Neural cell (in vitro differentiated cells): Measurements from ENCODE around the gene C10orf95. TPM values are rescaled to one million over a fixed set of nuclear protein-coding genes. Genes with fewer than 3 reads are reported as not detected.

ENCODE experiments used
- H2AFZ ChIP-seq: fragments of 200-600, 300-800 bp; sonication (generic), shearing (Covaris generic); 2 replicates; pipeline ENCODE4 v1.6.0; 2014; ENCODE audit warnings: low read depth, mild to moderate bottlenecking, antibody characterized with exemption, low read length, moderate library complexity
- H3F3A ChIP-seq: fragments of 200-600 bp; shearing (Covaris generic); 2 replicates; pipeline ENCODE4 v1.6.1; 2016; ENCODE audit warnings: mild to moderate bottlenecking, moderate library complexity, mixed read lengths, antibody characterized with exemption, low read length; ENCODE audit not compliant: insufficient read depth, poor library complexity, severe bottlenecking
- H3K27ac ChIP-seq: fragments of 200-600, 300-800 bp; sonication (generic), shearing (Covaris generic); 2 replicates; pipeline ENCODE4 v1.5.1; 2014; ENCODE audit warnings: mild to moderate bottlenecking, low read length, moderate library complexity
- H3K27me3 ChIP-seq: fragments of 300-800, 200-600 bp; sonication (generic), shearing (Covaris generic); 2 replicates; pipeline ENCODE4 v1.6.0; 2014; ENCODE audit warnings: mild to moderate bottlenecking, low read depth, low read length, moderate library complexity; ENCODE audit not compliant: insufficient read depth
- H3K36me3 ChIP-seq: fragments of 300-800, 200-600 bp; sonication (generic), shearing (Covaris generic); 2 replicates; pipeline ENCODE4 v1.5.1; 2014; ENCODE audit warnings: mild to moderate bottlenecking, antibody characterized with exemption, low read length, moderate library complexity; ENCODE audit not compliant: insufficient read depth
- H3K4me2 ChIP-seq: fragments of 300-800, 200-600 bp; sonication (generic), shearing (Covaris generic); 2 replicates; pipeline ENCODE4 v1.6.0; 2014; ENCODE audit warnings: mild to moderate bottlenecking, low read length
- H3K4me3 ChIP-seq: fragments of 300-800, 200-600 bp; sonication (generic), shearing (Covaris generic); 2 replicates; pipeline ENCODE4 v1.5.1; 2014; ENCODE audit warnings: mild to moderate bottlenecking, low read length, moderate library complexity
- H3K79me2 ChIP-seq: fragments of 200-600 bp; shearing (Covaris generic); replicated peaks from 2 replicates; pipeline ENCODE4 v1.6.0; 2014; ENCODE audit warnings: mild to moderate bottlenecking, low read length, moderate library complexity; ENCODE audit not compliant: insufficient read depth
- H3K9ac ChIP-seq: fragments of 300-800, 200-600 bp; sonication (generic), shearing (Covaris generic); 2 replicates; pipeline ENCODE4 v1.6.1; 2016; ENCODE audit warnings: mild to moderate bottlenecking, low read length, mixed read lengths
- H3K9me2 ChIP-seq: fragments of 200-600 bp; shearing (Covaris generic); 2 replicates; pipeline ENCODE4 v1.6.1; 2016; ENCODE audit warnings: mild to moderate bottlenecking, low read length, mixed read lengths; ENCODE audit not compliant: insufficient read depth
- H3K9me3 ChIP-seq: fragments of 200-600, 300-800 bp; sonication (generic), shearing (Covaris generic); 2 replicates; pipeline ENCODE4 v1.6.1; 2016; ENCODE audit warnings: mild to moderate bottlenecking, mixed run types, low read length, moderate library complexity, mixed read lengths
- H4K20me1 ChIP-seq: fragments of 200-600 bp; shearing (Covaris generic); 2 replicates; pipeline ENCODE4 v1.6.1; 2016; ENCODE audit warnings: mild to moderate bottlenecking, mixed run types; ENCODE audit not compliant: insufficient read depth
- EP300 ChIP-seq: fragments of 450-650 bp; conservative IDR thresholded peaks from 2 replicates; pipeline ENCODE4 v1.6.1; 2014; ENCODE audit warnings: antibody characterized with exemption, mild to moderate bottlenecking, moderate library complexity; ENCODE audit not compliant: poor library complexity, severe bottlenecking
- EZH2 ChIP-seq: fragments of 200-600, 300-800 bp; shearing (Covaris generic), sonication (generic); IDR thresholded peaks from 2 replicates; pipeline ENCODE4 v1.6.1; 2014; ENCODE audit warnings: antibody characterized with exemption, low read length, borderline replicate concordance, mild to moderate bottlenecking; ENCODE audit not compliant: insufficient read depth, poor library complexity, severe bottlenecking
- MXI1 ChIP-seq: fragments of 450-650 bp; conservative IDR thresholded peaks from 2 replicates; pipeline ENCODE4 v1.6.1; 2014; ENCODE audit warnings: antibody characterized with exemption, mild to moderate bottlenecking; ENCODE audit not compliant: poor library complexity, severe bottlenecking
- POLR2AphosphoS5 ChIP-seq: IDR thresholded peaks from 2 replicates; pipeline ENCODE4 v1.6.1; 2012
- RAD21 ChIP-seq: fragments of 450-650 bp; conservative IDR thresholded peaks from 2 replicates; pipeline ENCODE4 v1.6.1; 2014; ENCODE audit warnings: antibody characterized with exemption, mild to moderate bottlenecking, moderate library complexity
- SMC3 ChIP-seq: fragments of 450-650 bp; conservative IDR thresholded peaks from 2 replicates; pipeline ENCODE4 v1.6.1; 2014; ENCODE audit warnings: antibody characterized with exemption, mild to moderate bottlenecking, moderate library complexity; ENCODE audit not compliant: poor library complexity
- TAF1 ChIP-seq: IDR thresholded peaks from 2 replicates; pipeline ENCODE4 v1.6.1; 2012; ENCODE audit warnings: low read depth
- polyA plus RNA-seq: library from polyadenylated mRNA; depleted of rRNA; stranded (reverse); fragments of >200 nt; gene quantifications from 2 replicates; pipeline ENCODE4 v1.2.3, GENCODE V29; 2014
- TF ChIP-seq, protein P1 (sequence below): fragments of 450-650 bp; IDR thresholded peaks from 2 replicates; pipeline ENCODE4 v1.5.1; 2014; ENCODE audit warnings: antibody characterized with exemption, mild to moderate bottlenecking, moderate library complexity; ENCODE audit not compliant: poor library complexity, severe bottlenecking
- TF ChIP-seq, protein P2 (sequence below): IDR thresholded peaks from 2 replicates; pipeline ENCODE4 v1.6.1; 2012; ENCODE audit warnings: borderline replicate concordance

The C10orf95 gene
- polyA plus RNA-seq, 1 donor from 2014 or later = not detected

DNA sequence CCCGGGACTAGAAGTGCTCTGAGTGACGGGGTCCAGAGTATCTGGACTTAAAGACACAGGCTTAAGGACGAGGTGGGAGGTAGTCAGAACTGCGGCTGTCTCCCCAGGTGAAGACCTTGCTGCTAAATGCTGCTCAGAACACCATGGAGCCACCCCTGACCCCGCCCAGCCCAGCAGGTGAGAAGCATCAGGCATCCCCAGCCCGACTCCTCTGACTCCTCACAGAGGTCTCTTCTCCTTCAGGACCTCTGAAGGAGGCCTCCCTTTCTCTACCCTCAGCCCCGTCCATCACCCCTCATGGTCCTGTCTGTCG is 50.0 kb downstream of the C10orf95 start:
- H3K4me2 ChIP-seq = no peak overlapping the region
- H3K27ac ChIP-seq = no peak overlapping the region
- no peak overlapping the region for H2AFZ ChIP-seq
- no peak overlapping the region for H3K9ac ChIP-seq
- H3K4me3 ChIP-seq = no peak overlapping the region
- TF ChIP-seq EP300 (no peak), SMC3 (no peak), EZH2 (no peak), RAD21 (no peak), TAF1 (no peak), POLR2AphosphoS5 (no peak), MXI1 (no peak)
- TF ChIP-seq, protein P1, sequence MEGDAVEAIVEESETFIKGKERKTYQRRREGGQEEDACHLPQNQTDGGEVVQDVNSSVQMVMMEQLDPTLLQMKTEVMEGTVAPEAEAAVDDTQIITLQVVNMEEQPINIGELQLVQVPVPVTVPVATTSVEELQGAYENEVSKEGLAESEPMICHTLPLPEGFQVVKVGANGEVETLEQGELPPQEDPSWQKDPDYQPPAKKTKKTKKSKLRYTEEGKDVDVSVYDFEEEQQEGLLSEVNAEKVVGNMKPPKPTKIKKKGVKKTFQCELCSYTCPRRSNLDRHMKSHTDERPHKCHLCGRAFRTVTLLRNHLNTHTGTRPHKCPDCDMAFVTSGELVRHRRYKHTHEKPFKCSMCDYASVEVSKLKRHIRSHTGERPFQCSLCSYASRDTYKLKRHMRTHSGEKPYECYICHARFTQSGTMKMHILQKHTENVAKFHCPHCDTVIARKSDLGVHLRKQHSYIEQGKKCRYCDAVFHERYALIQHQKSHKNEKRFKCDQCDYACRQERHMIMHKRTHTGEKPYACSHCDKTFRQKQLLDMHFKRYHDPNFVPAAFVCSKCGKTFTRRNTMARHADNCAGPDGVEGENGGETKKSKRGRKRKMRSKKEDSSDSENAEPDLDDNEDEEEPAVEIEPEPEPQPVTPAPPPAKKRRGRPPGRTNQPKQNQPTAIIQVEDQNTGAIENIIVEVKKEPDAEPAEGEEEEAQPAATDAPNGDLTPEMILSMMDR = no peak
- TF ChIP-seq, protein P2, sequence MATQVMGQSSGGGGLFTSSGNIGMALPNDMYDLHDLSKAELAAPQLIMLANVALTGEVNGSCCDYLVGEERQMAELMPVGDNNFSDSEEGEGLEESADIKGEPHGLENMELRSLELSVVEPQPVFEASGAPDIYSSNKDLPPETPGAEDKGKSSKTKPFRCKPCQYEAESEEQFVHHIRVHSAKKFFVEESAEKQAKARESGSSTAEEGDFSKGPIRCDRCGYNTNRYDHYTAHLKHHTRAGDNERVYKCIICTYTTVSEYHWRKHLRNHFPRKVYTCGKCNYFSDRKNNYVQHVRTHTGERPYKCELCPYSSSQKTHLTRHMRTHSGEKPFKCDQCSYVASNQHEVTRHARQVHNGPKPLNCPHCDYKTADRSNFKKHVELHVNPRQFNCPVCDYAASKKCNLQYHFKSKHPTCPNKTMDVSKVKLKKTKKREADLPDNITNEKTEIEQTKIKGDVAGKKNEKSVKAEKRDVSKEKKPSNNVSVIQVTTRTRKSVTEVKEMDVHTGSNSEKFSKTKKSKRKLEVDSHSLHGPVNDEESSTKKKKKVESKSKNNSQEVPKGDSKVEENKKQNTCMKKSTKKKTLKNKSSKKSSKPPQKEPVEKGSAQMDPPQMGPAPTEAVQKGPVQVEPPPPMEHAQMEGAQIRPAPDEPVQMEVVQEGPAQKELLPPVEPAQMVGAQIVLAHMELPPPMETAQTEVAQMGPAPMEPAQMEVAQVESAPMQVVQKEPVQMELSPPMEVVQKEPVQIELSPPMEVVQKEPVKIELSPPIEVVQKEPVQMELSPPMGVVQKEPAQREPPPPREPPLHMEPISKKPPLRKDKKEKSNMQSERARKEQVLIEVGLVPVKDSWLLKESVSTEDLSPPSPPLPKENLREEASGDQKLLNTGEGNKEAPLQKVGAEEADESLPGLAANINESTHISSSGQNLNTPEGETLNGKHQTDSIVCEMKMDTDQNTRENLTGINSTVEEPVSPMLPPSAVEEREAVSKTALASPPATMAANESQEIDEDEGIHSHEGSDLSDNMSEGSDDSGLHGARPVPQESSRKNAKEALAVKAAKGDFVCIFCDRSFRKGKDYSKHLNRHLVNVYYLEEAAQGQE = no peak
- H3K27me3 ChIP-seq = no peaks in the 10 kb centered on the region
- no peaks in the 10 kb centered on the region for H3K9me3 ChIP-seq
- H3F3A ChIP-seq = no peaks in the 10 kb centered on the region
- no peaks in the 10 kb centered on the region for H3K79me2 ChIP-seq
- no peaks in the 10 kb centered on the region for H4K20me1 ChIP-seq
- H3K36me3 ChIP-seq = no peaks in the 10 kb centered on the region
- H3K9me2 ChIP-seq = no peaks in the 10 kb centered on the region

DNA sequence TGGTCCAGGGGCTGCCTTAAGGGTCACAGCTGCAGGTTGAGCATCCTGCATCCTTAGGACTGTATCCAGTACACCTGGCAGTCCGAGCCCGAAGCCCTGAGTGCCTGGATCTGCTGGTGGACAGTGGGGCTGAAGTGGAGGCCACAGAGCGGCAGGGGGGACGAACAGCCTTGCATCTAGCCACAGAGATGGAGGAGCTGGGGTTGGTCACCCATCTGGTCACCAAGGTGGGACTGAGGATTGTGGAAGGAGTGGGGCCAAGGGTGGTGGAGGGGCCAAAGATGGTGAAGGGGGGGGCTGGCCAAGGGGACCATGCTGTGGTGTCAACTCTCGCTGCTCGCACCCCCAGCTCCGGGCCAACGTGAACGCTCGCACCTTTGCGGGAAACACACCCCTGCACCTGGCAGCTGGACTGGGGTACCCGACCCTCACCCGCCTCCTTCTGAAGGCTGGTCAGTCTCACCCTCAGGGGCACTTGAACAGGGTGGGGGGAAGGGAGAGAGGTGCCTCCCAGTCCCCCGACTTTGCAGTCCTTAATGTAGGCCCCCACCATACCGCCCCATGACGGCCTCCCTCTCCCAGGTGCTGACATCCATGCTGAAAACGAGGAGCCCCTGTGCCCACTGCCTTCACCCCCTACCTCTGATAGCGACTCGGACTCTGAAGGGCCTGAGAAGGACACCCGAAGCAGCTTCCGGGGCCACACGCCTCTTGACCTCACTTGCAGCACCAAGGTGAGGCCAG is 50.6 kb downstream of the C10orf95 start:
- peaks cover 3% of the 10 kb centered on the region for H3K27me3 ChIP-seq
- H3F3A ChIP-seq = no peaks in the 10 kb centered on the region
- H2AFZ ChIP-seq = no peak overlapping the region
- H3K4me2 ChIP-seq = no peak overlapping the region
- H3K36me3 ChIP-seq = no peaks in the 10 kb centered on the region
- no peaks in the 10 kb centered on the region for H3K9me2 ChIP-seq
- no peak overlapping the region for H3K27ac ChIP-seq
- H4K20me1 ChIP-seq = no peaks in the 10 kb centered on the region
- no peaks in the 10 kb centered on the region for H3K9me3 ChIP-seq
- H3K79me2 ChIP-seq = no peaks in the 10 kb centered on the region
- H3K4me3 ChIP-seq = no peak overlapping the region
- H3K9ac ChIP-seq = no peak overlapping the region
- TF ChIP-seq SMC3 (no peak), POLR2AphosphoS5 (no peak)
- TF ChIP-seq, protein P1 = no peak
